HUES64 (cell line): ENCODE measurements around the gene CDH23.

Experiments
- H3K27ac ChIP-seq: 2 replicates; pipeline ENCODE4 v1.7.0; 2013; ENCODE audit warnings: low read depth, low read length, inconsistent platforms
- H3K27me3 ChIP-seq: 2 replicates; pipeline ENCODE4 v1.6.1; 2013; ENCODE audit warnings: mild to moderate bottlenecking, low read length; ENCODE audit not compliant: insufficient read depth
- H3K36me3 ChIP-seq: 2 replicates; pipeline ENCODE4 v1.6.1; 2013; ENCODE audit warnings: mild to moderate bottlenecking, low read length; ENCODE audit not compliant: insufficient read depth
- H3K4me1 ChIP-seq: 2 replicates; pipeline ENCODE4 v1.6.1; 2013; ENCODE audit warnings: mild to moderate bottlenecking, low read length, moderate library complexity; ENCODE audit not compliant: insufficient read depth
- H3K4me3 ChIP-seq: 2 replicates; pipeline ENCODE4 v1.5.1; 2013; ENCODE audit warnings: mild to moderate bottlenecking, low read length, moderate library complexity
- H3K9ac ChIP-seq: 2 replicates; pipeline ENCODE4 v1.6.1; 2013; ENCODE audit warnings: mild to moderate bottlenecking, low read depth, low read length
- H3K9me3 ChIP-seq: 2 replicates; pipeline ENCODE4 v1.6.1; 2013; ENCODE audit warnings: low read depth, low read length; ENCODE audit not compliant: insufficient read depth
- WGBS: fragments of 150-250, 120-280 bp; methylation state at CpG from one replicate; pipeline ENCODE4 v1.1.7; 2013; ENCODE audit warnings: missing lambda C conversion rate; 5-methylcytosine and 5-hydroxymethylcytosine counted together

Gene CDH23

DNA sequence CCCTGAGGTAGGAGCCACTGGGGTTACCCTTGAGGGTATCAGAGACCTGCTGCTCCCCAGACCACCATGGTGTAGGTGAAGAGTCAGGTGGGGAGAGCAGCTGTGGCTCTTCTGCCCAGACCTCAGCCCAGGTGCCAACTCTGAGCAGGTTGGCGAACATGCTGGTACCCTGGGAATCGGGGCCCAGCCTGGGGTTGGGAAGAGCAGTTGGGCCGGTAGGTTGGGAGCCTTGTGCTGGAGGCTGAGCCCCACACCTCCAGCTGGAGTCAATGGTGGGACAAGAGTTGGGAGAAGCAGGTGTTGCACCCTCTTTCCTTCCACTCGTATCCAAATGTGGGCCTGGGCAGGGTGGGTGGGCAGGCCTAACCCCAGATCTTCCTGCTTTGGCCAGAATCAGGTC, 114.5 kb downstream of the CDH23 start:
- H3K9ac ChIP-seq: no peak overlapping the region
- H3K27me3 ChIP-seq: no peaks in the 10 kb centered on the region
- H3K9me3 ChIP-seq: no peaks in the 10 kb centered on the region
- WGBS: 91% methylated on average over 4 of the region's 4 CpGs
- no peak overlapping the region for H3K4me3 ChIP-seq
- no peaks in the 10 kb centered on the region for H3K36me3 ChIP-seq
- H3K4me1 ChIP-seq: no peaks in the 10 kb centered on the region
- H3K27ac ChIP-seq: no peak overlapping the region

DNA sequence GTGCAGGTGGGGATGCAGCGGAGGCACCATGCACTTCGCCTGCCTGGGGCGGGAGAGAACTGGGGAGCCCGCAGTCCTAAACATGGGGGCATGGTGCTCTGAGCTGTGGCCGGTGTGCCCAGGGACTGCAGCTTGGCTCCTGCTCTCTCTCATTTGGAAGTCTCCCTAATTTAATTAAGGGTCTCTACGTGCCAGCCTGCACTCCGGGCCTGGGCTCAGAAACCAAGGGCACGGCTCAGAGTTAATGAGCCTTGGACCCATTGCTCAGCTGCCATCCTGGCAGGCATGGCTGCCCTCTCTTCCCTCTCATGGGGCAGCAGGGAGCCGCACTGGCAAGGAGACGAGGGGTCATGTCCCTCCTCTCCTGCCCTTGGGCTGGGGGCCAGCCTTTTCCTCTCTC, 115.6 kb downstream of the CDH23 start:
- 87% methylated on average over 10 of the region's 10 CpGs for WGBS
- Histone ChIP-seq H3K4me3 (no peak overlapping the region), H3K27ac (no peak overlapping the region), H3K4me1 (no peaks in the 10 kb centered on the region), H3K9me3 (no peaks in the 10 kb centered on the region), H3K36me3 (no peaks in the 10 kb centered on the region), H3K9ac (no peak overlapping the region), H3K27me3 (no peaks in the 10 kb centered on the region)

DNA sequence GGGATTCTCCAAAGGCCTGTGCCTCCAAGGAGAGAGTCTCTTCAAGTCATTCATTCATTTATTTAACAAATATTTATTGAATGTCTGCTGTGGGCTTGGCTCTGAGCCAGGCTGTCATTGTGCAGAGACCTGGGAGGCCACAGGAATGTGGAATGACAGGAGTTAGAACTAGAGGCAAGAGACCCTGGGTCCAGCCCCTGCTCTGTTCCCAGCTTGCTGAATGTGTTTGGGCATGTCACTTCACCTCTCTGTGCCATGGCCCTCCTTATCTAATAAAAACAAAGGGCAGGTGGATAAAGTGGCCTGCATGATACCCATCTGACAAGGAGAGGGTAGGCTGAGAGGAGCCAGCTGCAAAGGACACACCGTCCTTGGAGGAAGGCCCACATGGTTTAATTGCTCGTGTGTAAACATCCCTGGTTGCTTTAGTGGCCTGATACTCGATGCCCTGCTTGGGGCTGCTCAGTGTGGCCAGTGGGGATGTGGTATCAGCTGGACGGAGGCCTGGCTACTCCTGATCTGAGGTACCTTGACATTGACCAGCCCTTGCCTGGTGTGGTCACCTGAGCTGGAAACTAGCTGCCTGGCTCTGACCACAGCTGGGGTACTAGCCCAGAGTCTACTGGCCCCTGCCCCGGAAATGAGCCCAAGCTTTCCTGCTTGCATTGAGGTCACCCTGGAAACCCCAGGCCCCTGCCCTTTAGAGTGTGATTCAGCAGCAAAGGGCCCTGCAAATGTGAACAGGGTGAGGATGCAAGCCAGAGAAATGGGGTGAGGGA, 116.2 kb downstream of the CDH23 start:
- Histone ChIP-seq H3K9ac (no peak overlapping the region), H3K4me1 (no peaks in the 10 kb centered on the region), H3K27me3 (no peaks in the 10 kb centered on the region), H3K27ac (no peak overlapping the region), H3K36me3 (no peaks in the 10 kb centered on the region), H3K4me3 (no peak overlapping the region), H3K9me3 (no peaks in the 10 kb centered on the region)
- WGBS: 85% methylated on average over 5 of the region's 5 CpGs

DNA sequence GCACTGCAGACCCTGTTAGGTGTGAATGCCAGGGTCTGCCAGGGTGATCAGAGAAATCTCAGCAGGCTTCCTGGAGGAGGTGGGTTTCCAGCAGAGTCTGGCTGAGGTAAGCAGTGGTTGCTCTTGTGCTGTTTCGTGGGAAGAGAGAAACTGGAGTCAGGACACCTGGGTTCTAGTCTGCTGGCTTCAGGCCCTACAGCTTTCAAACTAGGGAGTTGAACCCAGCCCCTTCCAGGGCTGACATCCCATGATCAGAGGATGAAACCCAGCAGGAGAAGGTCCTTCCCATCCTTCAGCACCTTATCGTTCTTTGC, 116.8 kb downstream of the CDH23 start:
- H3K9me3 ChIP-seq: no peaks in the 10 kb centered on the region
- H3K27me3 ChIP-seq: no peaks in the 10 kb centered on the region
- 93% methylated on average over 2 of the region's 2 CpGs for WGBS

DNA sequence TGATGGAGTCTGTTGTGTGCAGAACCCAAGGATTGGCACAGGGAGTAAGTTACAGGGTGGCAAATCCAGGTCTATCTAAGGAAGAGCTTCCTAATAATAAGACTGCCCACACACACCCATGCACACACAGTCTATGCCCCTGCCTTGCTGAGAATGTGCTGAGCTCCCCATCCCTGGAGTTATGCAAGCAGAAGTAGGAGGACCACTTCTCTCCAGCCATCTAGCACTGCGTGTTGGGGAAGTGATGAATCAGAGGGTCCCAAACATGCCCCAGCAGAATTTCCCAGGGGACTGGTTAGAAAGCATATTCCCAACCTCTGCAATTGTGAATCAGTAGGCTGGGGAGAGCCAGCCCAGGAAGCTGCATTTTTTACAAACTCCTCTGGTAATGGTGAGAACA, 117.2 kb downstream of the CDH23 start:
- Histone ChIP-seq H3K9ac (no peak overlapping the region), H3K9me3 (no peaks in the 10 kb centered on the region), H3K4me1 (no peaks in the 10 kb centered on the region), H3K4me3 (no peak overlapping the region), H3K27ac (no peak overlapping the region), H3K27me3 (no peaks in the 10 kb centered on the region), H3K36me3 (no peaks in the 10 kb centered on the region)
- 77% methylated on average over 1 of the region's 1 CpG for WGBS

More for the DNA sequence above, 116.8 kb downstream of the CDH23 start:
- H3K4me1 ChIP-seq: no peaks in the 10 kb centered on the region
- H3K9ac ChIP-seq: no peak overlapping the region
- no peak overlapping the region for H3K27ac ChIP-seq
- H3K36me3 ChIP-seq: no peaks in the 10 kb centered on the region
- no peak overlapping the region for H3K4me3 ChIP-seq

DNA sequence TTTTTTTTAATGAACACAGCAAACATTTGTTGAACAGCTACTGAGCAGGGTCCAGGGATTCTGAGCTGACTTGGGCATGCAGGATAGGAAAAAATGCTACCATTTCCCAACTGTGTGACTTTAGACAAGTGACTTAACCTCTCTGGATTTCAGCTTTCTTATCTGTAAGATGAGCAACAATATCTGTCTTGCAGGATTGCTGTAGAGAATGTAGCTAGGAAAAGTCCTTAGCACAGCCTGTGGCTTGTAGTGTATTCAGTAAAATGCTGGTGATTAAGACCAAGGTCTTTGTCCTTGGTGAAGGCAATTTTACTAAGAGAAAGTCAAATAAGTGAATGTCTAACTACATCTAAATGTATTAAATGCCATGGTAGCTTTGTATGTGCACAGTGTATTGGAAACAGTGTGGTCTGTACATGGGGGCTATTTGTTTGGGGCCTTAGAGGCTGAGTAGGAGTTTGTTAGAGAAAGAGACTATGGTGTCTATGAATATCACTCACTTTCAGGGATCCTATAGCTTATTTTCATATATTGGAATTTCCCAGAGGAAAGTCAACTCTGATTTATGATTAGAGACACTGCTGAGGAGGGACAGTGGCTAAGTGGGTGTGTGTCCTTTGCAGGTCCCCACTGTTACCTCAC, 118.9 kb downstream of the CDH23 start:
- Histone ChIP-seq H3K27me3 (no peaks in the 10 kb centered on the region), H3K27ac (no peak overlapping the region), H3K4me3 (no peak overlapping the region), H3K9ac (no peak overlapping the region), H3K9me3 (no peaks in the 10 kb centered on the region), H3K4me1 (no peaks in the 10 kb centered on the region), H3K36me3 (no peaks in the 10 kb centered on the region)

DNA sequence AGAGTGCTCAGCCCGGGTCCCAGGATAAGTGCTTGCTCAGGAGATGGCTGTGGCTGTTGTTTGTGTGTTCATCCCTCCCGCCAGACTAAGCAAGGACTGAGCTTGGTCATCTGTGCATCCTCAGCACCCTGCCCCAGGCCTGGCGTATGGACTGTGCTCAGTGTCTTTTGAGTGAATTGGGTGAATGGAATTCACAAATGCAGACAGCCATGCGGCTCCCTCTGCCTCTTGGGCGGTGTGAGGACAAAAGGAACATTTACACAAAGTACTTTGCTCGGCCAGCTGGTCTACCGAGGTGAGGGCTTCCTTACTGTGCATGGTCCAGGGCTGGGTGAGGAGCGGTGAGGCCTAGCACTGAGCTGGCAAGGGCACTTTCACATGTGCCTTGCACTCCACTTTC, 120.2 kb downstream of the CDH23 start:
- no peaks in the 10 kb centered on the region for H3K36me3 ChIP-seq
- H3K27me3 ChIP-seq: no peaks in the 10 kb centered on the region
- H3K27ac ChIP-seq: no peak overlapping the region
- H3K9me3 ChIP-seq: no peaks in the 10 kb centered on the region
- 75% methylated on average over 8 of the region's 8 CpGs for WGBS
- no peak overlapping the region for H3K9ac ChIP-seq
- H3K4me3 ChIP-seq: no peak overlapping the region
- no peaks in the 10 kb centered on the region for H3K4me1 ChIP-seq

DNA sequence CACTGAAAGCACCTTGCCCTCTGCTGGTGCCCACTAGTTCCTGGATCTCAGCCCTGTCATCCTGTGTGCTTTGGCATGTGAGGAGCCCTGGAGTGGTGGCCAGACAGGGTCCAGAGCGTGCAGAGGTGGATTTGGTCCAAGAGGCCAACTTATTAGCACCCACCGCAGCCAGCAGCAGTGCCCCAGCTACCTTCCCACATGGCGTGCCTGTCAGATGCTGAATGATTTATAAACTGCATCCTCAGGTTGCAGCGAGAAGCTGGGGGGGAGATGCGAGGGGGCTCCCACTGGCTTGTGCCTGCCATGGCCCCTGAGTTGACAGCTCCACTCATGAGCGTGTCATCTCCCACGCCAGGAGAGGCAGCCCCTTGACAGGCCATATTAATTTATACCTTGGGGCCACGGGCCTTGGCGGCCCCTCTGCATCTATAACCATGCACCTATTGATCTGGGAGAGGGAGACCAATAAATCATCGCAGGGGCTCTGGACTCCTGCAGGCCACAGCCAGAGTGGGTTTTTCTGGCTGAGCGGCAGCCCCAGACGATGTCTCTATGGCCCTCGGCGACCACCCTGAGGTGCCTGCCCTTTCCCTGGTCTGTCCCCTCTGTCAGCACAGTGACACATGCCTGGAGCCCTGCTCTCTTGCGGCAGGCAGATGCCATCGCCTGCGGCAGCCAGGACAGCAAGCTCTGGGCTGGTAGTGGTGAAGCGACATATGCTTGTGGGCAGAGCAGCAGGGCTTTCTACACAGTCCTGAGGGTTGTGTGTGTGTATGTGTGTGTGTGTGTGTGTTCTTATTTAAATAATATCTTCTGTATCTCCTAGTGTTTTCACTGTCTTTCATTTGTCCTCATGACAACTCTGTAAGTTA, 120.8 kb downstream of the CDH23 start:
- H3K4me1 ChIP-seq: 0 out of 2 replicates have a peak, but pooled peaks cover 4% of the 10 kb centered on the region
- no peak overlapping the region for H3K27ac ChIP-seq
- WGBS: 91% methylated on average over 18 of the region's 18 CpGs
- H3K36me3 ChIP-seq: no peaks in the 10 kb centered on the region
- no peaks in the 10 kb centered on the region for H3K9me3 ChIP-seq
- no peak overlapping the region for H3K9ac ChIP-seq
- H3K27me3 ChIP-seq: no peaks in the 10 kb centered on the region
- no peak overlapping the region for H3K4me3 ChIP-seq

DNA sequence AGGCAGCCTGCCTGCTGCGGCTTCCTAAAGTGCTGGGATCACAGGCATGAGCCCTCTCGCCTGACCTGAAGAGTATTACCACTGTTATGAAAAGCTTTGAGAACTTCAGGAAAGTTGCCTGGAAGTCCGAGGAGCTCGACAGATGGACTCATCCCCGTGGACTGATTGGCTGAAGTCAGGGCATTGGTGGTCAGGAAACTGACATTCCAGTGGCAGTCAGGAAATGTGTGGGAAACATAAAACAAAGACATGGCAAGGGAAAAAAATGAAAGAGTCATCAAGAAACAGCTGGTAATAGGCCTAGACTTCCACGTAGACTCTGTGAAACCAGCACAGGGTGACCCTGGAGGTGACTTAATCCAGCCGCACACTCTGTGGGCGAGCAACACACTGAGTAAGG, 123.3 kb downstream of the CDH23 start:
- Histone ChIP-seq H3K27me3 (no peaks in the 10 kb centered on the region), H3K9me3 (no peaks in the 10 kb centered on the region), H3K9ac (no peak overlapping the region), H3K27ac (no peak overlapping the region), H3K36me3 (no peaks in the 10 kb centered on the region), H3K4me3 (no peak overlapping the region), H3K4me1 (0 out of 2 replicates have a peak, but pooled peaks cover 5% of the 10 kb centered on the region)
- 92% methylated on average over 8 of the region's 8 CpGs for WGBS

DNA sequence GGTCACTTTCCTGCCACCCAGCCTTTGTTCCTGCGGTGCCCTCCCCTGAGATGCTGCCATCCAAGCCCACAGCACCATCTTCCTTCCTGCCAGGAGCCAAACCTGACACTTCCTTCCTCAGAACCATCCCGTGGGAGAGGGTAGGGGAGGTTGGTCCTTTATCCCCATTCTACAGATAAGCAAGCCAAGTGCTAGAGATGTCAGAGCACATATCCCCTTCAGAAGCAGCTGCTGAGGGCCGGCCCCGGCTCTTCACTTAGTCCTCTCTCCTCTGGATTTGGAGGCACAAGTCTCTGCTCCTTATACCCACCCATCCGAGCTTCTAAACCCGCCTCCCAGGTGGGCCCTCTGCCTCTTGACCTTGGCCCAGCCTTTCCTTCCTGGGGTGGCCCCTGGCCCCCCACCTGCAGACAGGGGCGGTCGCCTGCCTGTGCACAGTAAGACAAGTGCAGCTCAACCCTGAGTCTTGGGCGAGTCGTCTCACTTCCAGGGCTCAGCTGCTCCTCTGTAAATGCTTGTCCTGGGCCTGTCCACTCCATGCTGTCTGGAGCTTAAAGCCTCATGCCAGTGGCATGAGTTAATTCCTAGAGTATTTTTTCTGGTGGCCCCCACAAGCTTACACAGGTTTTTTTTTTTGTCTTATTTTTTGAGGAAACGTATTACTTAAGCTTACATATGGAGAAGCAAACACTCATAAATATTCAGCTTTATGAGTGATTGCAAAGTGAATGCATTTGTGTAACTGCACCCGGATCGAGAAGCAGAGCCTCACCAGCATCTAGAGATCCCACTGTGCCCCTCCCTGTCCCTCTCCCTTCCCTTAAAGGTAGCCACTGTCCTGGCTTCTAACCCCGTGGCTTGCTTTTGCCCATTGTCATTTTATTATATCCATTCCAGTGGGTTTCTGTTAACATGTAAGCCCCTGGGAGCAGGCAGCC, 125.1 kb downstream of the CDH23 start:
- WGBS: 83% methylated on average over 12 of the region's 14 CpGs
- Histone ChIP-seq H3K4me3 (no peak overlapping the region), H3K27me3 (no peaks in the 10 kb centered on the region), H3K9me3 (no peaks in the 10 kb centered on the region), H3K27ac (no peak overlapping the region), H3K36me3 (no peaks in the 10 kb centered on the region), H3K4me1 (0 out of 2 replicates have a peak, but pooled peaks cover 5% of the 10 kb centered on the region), H3K9ac (no peak overlapping the region)
